HepG2 (cell line): ENCODE data around the gene KLHL40. TPM values are rescaled to one million over a fixed set of nuclear protein-coding genes. Genes with fewer than 3 reads are reported as not detected.

Experiments used
- ATAC-seq: fragments of 200-7000 bp; cut with Tn5 transposase; 3 replicates; pipeline ENCODE4 v1.9.1; 2020; ENCODE audit warnings: mild to moderate bottlenecking, moderate library complexity
- BruUV-seq: library from RNA; stranded (reverse); fragments of 400-500 nt; replicated peaks from 2 replicates; lab custom pipeline; 2021; lab: Mats Ljungman, UMichigan
- CTCF ChIA-PET: fragments of 300-600 bp; formaldehyde crosslinking; extraction: SDS; loops from one replicate; lab custom pipeline; 2021; ENCODE audit warnings: low total read pairs, inconsistent platforms, low intra/inter-chr PET ratio; lab: Yijun Ruan, JAX
- POLR2A ChIA-PET: fragments of 350-600 bp; sonication (Branson Sonifier 250); formaldehyde crosslinking; loops from one replicate; lab custom pipeline; 2020; ENCODE audit warnings: antibody characterized with exemption, inconsistent platforms; lab: Yijun Ruan, JAX
- DNase-seq: peaks from one replicate; pipeline ENCODE4 v3.0.0-alpha.2; 2015; ENCODE audit warnings: low spot score
- FAIRE-seq: peaks from 3 replicates; lab custom pipeline; 2011; peaks lifted over from hg19 to GRCh38; lab: Jason Lieb, UNC
- H2AFZ ChIP-seq: one replicate; pipeline ENCODE4 v1.6.1; 2011; ENCODE audit warnings: low read length, inconsistent platforms
- H3K27ac ChIP-seq: fragments of 300-600 bp; 3 replicates; pipeline ENCODE4 v1.8.0; 2011; ENCODE audit warnings: mixed run types, mild to moderate bottlenecking, mixed read lengths, low read length, inconsistent platforms; ENCODE audit not compliant: insufficient read depth; ENCODE audit errors: extremely low read length
- H3K27me3 ChIP-seq, 2 experiments: fragments of 200-600 bp in 1 of 2; 2 replicates in 1 of 2; 3 replicates in 1 of 2; pipeline versions ENCODE4 v1.6.0 to v1.8.0; 2011; ENCODE audit warnings: low read length in 2 of 2, mild to moderate bottlenecking in 2 of 2, moderate library complexity in 2 of 2, inconsistent platforms in 1 of 2; ENCODE audit not compliant: insufficient read depth in 2 of 2, control insufficient read depth in 1 of 2
- H3K36me3 ChIP-seq, 2 experiments: fragments of 200-600 bp in 1 of 2; replicated peaks in 1 of 2; 2 replicates in 1 of 2; 3 replicates in 1 of 2; pipeline versions ENCODE4 v1.5.1 to v1.8.0; 2011; ENCODE audit warnings: low read length in 2 of 2, inconsistent platforms in 1 of 2; ENCODE audit not compliant: insufficient read depth in 2 of 2, control insufficient read depth in 1 of 2
- H3K4me1 ChIP-seq: 2 replicates; pipeline ENCODE4 v1.5.1; 2012; ENCODE audit warnings: low read length, inconsistent platforms; ENCODE audit not compliant: insufficient read depth
- H3K4me2 ChIP-seq: 2 replicates; pipeline ENCODE4 v1.6.0; 2011; ENCODE audit warnings: low read depth, low read length, inconsistent platforms
- H3K4me3 ChIP-seq, 3 experiments: fragments of 200-600 bp in 1 of 3; sonication (generic), shearing (Covaris generic) in 1 of 3; replicated peaks in 1 of 3; 2 replicates each; pipeline ENCODE4 v1.5.1; 2011 to 2016; ENCODE audit warnings: low read length in 3 of 3, inconsistent platforms in 2 of 3, low read depth in 2 of 3, mild to moderate bottlenecking in 2 of 3, control low read depth in 1 of 3, mixed read lengths in 1 of 3; ENCODE audit not compliant: insufficient read depth in 1 of 3
- H3K79me2 ChIP-seq: one replicate; pipeline ENCODE4 v1.6.1; 2011; ENCODE audit warnings: low read length, inconsistent platforms; ENCODE audit not compliant: insufficient read depth
- H3K9ac ChIP-seq: 2 replicates; pipeline ENCODE4 v1.6.0; 2011; ENCODE audit warnings: mild to moderate bottlenecking, low read depth, low read length, inconsistent platforms; ENCODE audit not compliant: insufficient read depth
- H3K9me3 ChIP-seq: 2 replicates; pipeline ENCODE4 v1.5.1; 2012; ENCODE audit warnings: mild to moderate bottlenecking, low read length
- H4K20me1 ChIP-seq: 2 replicates; pipeline ENCODE4 v1.6.0; 2011; ENCODE audit warnings: inconsistent platforms, mild to moderate bottlenecking, low read length, moderate library complexity; ENCODE audit not compliant: insufficient read depth
- DNMT3B ChIP-seq: conservative IDR thresholded peaks from 2 replicates; pipeline ENCODE4 v1.6.1; 2016; ENCODE audit warnings: missing biosample characterization, control low read depth
- E2F5 ChIP-seq: sonication (generic); formaldehyde crosslinking; conservative IDR thresholded peaks from 2 replicates; pipeline ENCODE4 v1.4.0; 2020; ENCODE audit warnings: missing genetic modification reagents
- IKZF1 ChIP-seq: fragments of 450-650 bp; IDR thresholded peaks from 2 replicates; pipeline ENCODE4 v1.7.1; 2016
- JUN ChIP-seq: sonication (generic); formaldehyde crosslinking; IDR thresholded peaks from 2 replicates; pipeline ENCODE4 v1.4.0; 2020; ENCODE audit warnings: mild to moderate bottlenecking, missing genetic modification reagents
- MAFF ChIP-seq: IDR thresholded peaks from 2 replicates; pipeline ENCODE4 v1.6.1; 2011; ENCODE audit warnings: low read depth, low read length, improper control_type of control experiment
- MLXIP ChIP-seq: sonication (generic); formaldehyde crosslinking; IDR thresholded peaks from 2 replicates; pipeline ENCODE4 v1.9.0; 2021; ENCODE audit warnings: missing genetic modification reagents, borderline replicate concordance
- MTF1 ChIP-seq: sonication (generic); formaldehyde crosslinking; IDR thresholded peaks from 2 replicates; pipeline ENCODE4 v1.5.0; 2020; ENCODE audit warnings: missing genetic modification reagents
- NBN ChIP-seq: fragments of 450-650 bp; conservative IDR thresholded peaks from 2 replicates; pipeline ENCODE4 v1.6.1; 2017
- PHF20 ChIP-seq: sonication (generic); formaldehyde crosslinking; IDR thresholded peaks from 2 replicates; pipeline ENCODE4 v1.5.0; 2020; ENCODE audit warnings: mild to moderate bottlenecking, missing genetic modification reagents
- POLR2AphosphoS2 ChIP-seq: IDR thresholded peaks from 2 replicates; pipeline ENCODE4 v1.6.1; 2011; ENCODE audit warnings: low read depth, low read length, improper control_type of control experiment
- USF2 ChIP-seq, 2 experiments: sonication (generic) in 1 of 2; formaldehyde crosslinking in 1 of 2; IDR thresholded peaks; 2 replicates each; pipeline versions ENCODE4 v1.5.1 to v1.6.1; 2011 to 2020; ENCODE audit warnings: borderline replicate concordance in 1 of 2, low read depth in 1 of 2, low read length in 1 of 2, mild to moderate bottlenecking in 1 of 2, missing genetic modification reagents in 1 of 2, moderate library complexity in 1 of 2
- ZFYVE20 ChIP-seq: sonication (generic); formaldehyde crosslinking; IDR thresholded peaks from 2 replicates; pipeline ENCODE4 v1.8.0; 2023; ENCODE audit warnings: low read depth, mild to moderate bottlenecking, moderate library complexity, missing genetic modification reagents, borderline replicate concordance
- ZNF253 ChIP-seq: sonication (generic); formaldehyde crosslinking; IDR thresholded peaks from 2 replicates; pipeline ENCODE4 v1.8.0; 2022; ENCODE audit warnings: mild to moderate bottlenecking, missing genetic modification reagents, borderline replicate concordance
- ZNF3 ChIP-seq: IDR thresholded peaks from 2 replicates; pipeline ENCODE4 v1.7.0; 2017; ENCODE audit warnings: inconsistent platforms
- ZNF512 ChIP-seq: sonication (generic); formaldehyde crosslinking; IDR thresholded peaks from 2 replicates; pipeline ENCODE4 v1.4.0; 2020; ENCODE audit warnings: mild to moderate bottlenecking, missing genetic modification reagents
- ZNF761 ChIP-seq: sonication (generic); formaldehyde crosslinking; conservative IDR thresholded peaks from 2 replicates; pipeline ENCODE4 v1.4.0; 2020; ENCODE audit warnings: mild to moderate bottlenecking, missing genetic modification reagents
- ZNF879 ChIP-seq: sonication (generic); formaldehyde crosslinking; IDR thresholded peaks from 2 replicates; pipeline ENCODE4 v1.8.1; 2023; ENCODE audit warnings: missing genetic modification reagents
- WGBS: methylation state at CpG from one replicate; pipeline ENCODE4 v1.1.6; 2017; ENCODE audit warnings: low lambda C conversion rate; 5-methylcytosine and 5-hydroxymethylcytosine counted together
- in situ Hi-C: cut with HindIII; loops from 2 replicates; pipeline ENCODE4 v1.10.0; 2017; ENCODE audit warnings: low pct_unique_long_range_greater_than_20kb; ENCODE audit not compliant: extremely low pct_ligation_motif_present
- intact Hi-C: fragments of 100-400 bp; cut with micrococcal nuclease; formaldehyde crosslinking; loops from one replicate; pipeline ENCODE4 v1.10.0; 2022; ENCODE audit not compliant: unreplicated experiment
- polyA plus RNA-seq, 8 experiments: library from polyadenylated mRNA; depleted of rRNA in 3 of 8; stranded (reverse) in 7 of 8; unstranded in 1 of 8; fragments of >200 nt; fragmentation: Illumina TruSeq in 4 of 8; extraction: Trizol in 4 of 8; gene quantifications; 2 replicates each; pipeline versions ENCODE4 v1.2.1 to v1.2.3, GENCODE V29; 2011 to 2016; ENCODE audit warnings: low read depth in 4 of 8, missing spikeins in 1 of 8, mixed read lengths in 1 of 8; ENCODE audit not compliant: insufficient read depth in 1 of 8
- total RNA-seq, 5 experiments: library from RNA; depleted of rRNA; stranded (reverse); fragments of >200 nt; fragmentation: Illumina TruSeq; extraction: Trizol; gene quantifications; 2 replicates each; pipeline ENCODE4 v1.2.3, GENCODE V29; 2016; ENCODE audit warnings: low read depth in 1 of 5

The KLHL40 gene
- total and polyA plus RNA-seq, 2 of the 13 experiments (the other 11 are each of a cell fraction or from before 2014, with no cell fraction given): not detected

- no peak for TF ChIP-seq PHF20 (CRISPR knock-in tag)
- no peak for TF ChIP-seq ZFYVE20
- no peak for TF ChIP-seq ZNF761 (CRISPR knock-in tag)
- no peak for TF ChIP-seq USF2 (IDR thresholded peaks at IDR 0.05; ENCODE audit: low read depth, low read length)
- no peak for TF ChIP-seq USF2 (CRISPR knock-in tag; IDR thresholded peaks at IDR 0.05; ENCODE audit: borderline replicate concordance)
- no peak for TF ChIP-seq ZNF253 (CRISPR knock-in tag)
- TF ChIP-seq IKZF1: no peak
- TF ChIP-seq E2F5 (CRISPR knock-in tag): no peak
- no peak for TF ChIP-seq ZNF512
Observed at GRCh38 chr3:42719002-42719401, 33.7 kb downstream of the KLHL40 start (continued).

GRCh38 chr3:42720126-42720525 lies 34.8 kb downstream of the KLHL40 start:
- Histone ChIP-seq H2AFZ (no peak overlapping the region), H3K36me3 (no peaks in the 10 kb centered on the region), H3K9me3 (no peaks in the 10 kb centered on the region), H3K4me2 (no peak overlapping the region), H3K9ac (no peak overlapping the region), H3K27ac (no peak overlapping the region), H3K4me1 (no peaks in the 10 kb centered on the region), H3K79me2 (no peaks in the 10 kb centered on the region), H4K20me1 (no peaks in the 10 kb centered on the region), H3K4me3 (no peak overlapping the region), H3K27me3 (no peaks in the 10 kb centered on the region; a peak in 1 of 5 replicates)
- in situ Hi-C loops: no loop called here
- DNase-seq (no peak), ATAC-seq (no peak), FAIRE-seq (no peak)
- intact Hi-C loops: no loop called here
- 18% methylated on average over 4 of the region's 4 CpGs for WGBS
- ChIA-PET POLR2A (no interaction called here), CTCF (no interaction called here)
- no TSS peak for BruUV-seq
- TF ChIP-seq MAFF (no peak), ZNF3 (no peak), NBN (no peak), DNMT3B (CRISPR knock-in tag) (no peak), POLR2AphosphoS2 (no peak), MTF1 (CRISPR knock-in tag) (no peak), ZNF879 (CRISPR knock-in tag) (no peak), JUN (no peak), MLXIP (CRISPR knock-in tag) (no peak)
